ENCODE measurements around the gene NFATC2IP.

NFATC2IP gene

DNA sequence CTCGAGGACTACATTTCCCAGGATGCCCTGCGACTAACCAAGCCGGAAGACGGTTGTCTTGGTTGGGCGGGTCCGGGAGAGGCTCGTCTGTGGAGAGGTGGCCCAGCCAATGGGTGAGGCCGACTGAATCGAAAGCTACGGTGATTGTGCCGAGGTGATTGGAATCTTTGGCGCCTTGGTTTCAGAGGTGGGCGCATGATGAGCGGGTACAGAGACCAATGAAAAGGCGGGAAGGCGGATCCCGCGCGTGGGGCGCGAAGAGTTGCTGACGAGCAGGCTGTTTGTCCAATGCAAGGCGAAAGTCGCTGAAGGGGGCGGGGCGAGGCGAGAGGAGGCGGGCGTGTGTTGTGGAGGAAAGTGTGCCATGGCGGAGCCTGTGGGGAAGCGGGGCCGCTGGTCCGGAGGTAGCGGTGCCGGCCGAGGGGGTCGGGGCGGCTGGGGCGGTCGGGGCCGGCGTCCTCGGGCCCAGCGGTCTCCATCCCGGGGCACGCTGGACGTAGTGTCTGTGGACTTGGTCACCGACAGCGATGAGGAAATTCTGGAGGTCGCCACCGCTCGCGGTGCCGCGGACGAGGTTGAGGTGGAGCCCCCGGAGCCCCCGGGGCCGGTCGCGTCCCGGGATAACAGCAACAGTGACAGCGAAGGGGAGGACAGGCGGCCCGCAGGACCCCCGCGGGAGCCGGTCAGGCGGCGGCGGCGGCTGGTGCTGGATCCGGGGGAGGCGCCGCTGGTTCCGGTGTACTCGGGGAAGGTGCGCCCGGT is at the start of gene NFATC2IP:
Gene NFATC2IP (plus strand): TSS at position 290 of the 762 bp plus-strand sequence. CDS start 75 bp downstream, at position 365.
- in situ Hi-C loops (cut with MboI; ENCODE audit: low sequenced_read_pairs), result no loop called here

- in situ Hi-C loops (cut with MboI; ENCODE audit: low sequenced_read_pairs), result no loop called here
Observed at GRCh38 chr16:28901862-28902261, 48.9 kb upstream of the NFATC2IP start.

DNA sequence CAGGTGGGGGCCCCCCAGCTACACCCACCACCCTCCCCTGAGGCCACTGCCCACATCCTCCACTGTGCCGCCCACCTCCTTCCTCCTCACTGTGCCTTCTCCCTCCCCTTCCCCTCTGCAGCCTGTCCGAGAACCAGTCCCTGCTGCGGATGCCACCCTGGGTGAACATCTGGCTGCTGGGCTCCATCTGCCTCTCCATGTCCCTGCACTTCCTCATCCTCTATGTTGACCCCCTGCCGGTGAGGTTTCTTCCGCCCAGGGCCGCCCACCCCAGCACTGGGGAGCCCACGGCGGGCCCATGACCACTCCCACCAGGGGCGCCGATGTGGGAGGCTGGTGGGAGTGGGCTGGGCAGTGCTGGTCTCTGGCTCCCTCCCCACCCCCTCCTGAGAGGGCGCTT is 47.8 kb upstream of the NFATC2IP start:
- in situ Hi-C loops (cut with MboI; ENCODE audit: low sequenced_read_pairs), result no loop called here

- in situ Hi-C loops (cut with MboI; ENCODE audit: low sequenced_read_pairs), result no loop called here
Observed at GRCh38 chr16:28903344-28904042, 47.2 kb upstream of the NFATC2IP start.

DNA sequence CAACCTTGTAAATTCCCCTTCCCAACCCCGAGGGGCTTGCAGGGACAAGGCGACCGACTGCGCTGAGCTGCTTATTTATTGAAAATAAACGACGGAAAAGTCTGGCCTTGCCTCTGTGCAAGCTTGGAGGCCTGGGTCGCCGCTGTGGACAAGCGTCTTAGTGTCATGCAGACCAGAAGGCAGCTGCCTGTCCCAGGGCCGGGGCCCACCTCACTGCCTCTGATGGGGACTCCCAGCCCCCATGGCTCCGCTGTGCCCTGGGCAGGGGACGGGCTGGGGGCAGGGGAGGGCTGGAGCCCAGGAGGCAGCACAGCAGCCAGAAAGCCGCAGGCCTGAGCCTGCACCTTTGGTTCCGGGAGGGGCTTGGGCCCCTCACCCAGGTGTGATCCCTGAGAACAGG is 46.4 kb upstream of the NFATC2IP start:
- in situ Hi-C loops (cut with MboI; ENCODE audit: low sequenced_read_pairs), result no loop called here

GRCh38 chr16:28904828-28905227 is 45.9 kb upstream of the NFATC2IP start:
- in situ Hi-C loops (cut with MboI; ENCODE audit: low sequenced_read_pairs), result no loop called here

DNA sequence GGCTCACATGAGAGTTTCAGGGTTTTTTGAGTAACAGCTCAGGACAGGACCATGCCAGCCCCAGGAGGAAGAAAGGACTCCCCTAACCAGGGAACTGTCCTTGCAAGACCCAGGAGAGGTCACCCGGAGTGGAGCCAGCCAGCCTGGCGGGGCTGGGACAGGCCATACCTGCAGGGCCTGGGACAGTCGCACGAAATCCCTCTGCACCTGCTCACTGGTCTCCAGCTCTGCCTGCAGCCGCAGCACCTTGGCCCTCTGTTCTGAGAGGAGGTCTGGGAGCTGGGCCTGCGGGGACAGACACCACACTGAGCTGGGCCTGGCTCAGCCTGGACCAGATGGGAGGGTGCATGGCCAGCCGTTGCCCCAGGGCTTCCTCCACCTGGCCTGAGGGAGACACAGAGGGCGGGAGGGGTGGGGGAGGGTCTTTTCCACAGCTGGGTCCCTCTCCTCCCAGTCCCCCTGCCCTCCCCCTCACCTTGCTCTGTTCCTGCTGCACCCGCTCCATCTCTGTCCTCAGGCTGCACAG is 45.4 kb upstream of the NFATC2IP start:
- in situ Hi-C loops (cut with MboI; ENCODE audit: low sequenced_read_pairs), result no loop called here

GRCh38 chr16:28905800-28906372 is 44.9 kb upstream of the NFATC2IP start:
- in situ Hi-C loops (cut with MboI; ENCODE audit: low sequenced_read_pairs), result no loop called here

GRCh38 chr16:28910086-28911031 is 40.4 kb upstream of the NFATC2IP start:
- in situ Hi-C loops (cut with MboI; ENCODE audit: low sequenced_read_pairs), result no loop called here

DNA sequence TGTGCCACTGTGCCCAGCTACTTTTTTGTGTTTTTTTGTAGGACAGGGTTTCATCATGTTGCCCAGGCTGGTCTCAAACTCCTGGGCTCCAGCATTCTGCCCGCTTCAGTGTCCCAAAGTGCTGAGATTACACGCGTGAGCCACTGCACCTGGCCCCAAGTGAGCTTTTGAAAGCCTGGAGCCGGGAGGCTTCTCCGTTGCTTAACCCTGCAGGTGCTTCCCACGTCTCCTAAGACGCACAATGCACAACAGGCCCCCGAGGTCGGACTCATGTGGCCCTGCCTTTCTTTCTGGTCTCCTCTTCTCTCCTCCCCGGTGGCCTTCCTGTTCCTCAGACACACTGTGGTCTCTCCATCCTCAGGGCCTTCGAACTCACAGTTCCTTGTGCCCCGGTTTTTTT is 38.2 kb upstream of the NFATC2IP start:
- in situ Hi-C loops (cut with MboI; ENCODE audit: low sequenced_read_pairs), result no loop called here

- in situ Hi-C loops (cut with MboI; ENCODE audit: low sequenced_read_pairs), result no loop called here
Observed at GRCh38 chr16:28913946-28914724, 36.6 kb upstream of the NFATC2IP start.

- in situ Hi-C loops (cut with MboI; ENCODE audit: low sequenced_read_pairs), result no loop called here
Observed at GRCh38 chr16:28915181-28915580, 35.6 kb upstream of the NFATC2IP start.

DNA sequence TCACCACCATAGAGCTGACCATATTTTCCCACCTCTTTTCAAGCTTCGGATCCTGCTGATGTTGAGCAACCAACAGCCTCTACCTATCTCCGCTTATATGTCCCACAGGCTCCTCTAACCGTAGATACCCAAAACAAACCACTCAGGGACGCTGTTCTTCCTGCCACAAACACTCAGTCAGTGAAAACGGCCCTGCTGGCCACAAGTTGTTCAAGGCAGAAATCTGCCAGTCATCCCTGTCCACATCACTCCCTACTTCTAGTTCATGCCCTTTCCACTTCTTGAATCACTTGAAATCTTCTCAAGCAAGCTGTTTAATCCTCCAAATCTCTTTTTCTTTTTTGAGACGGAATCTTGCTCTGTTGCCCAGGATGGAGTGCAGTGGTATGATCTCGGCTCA is 33.6 kb upstream of the NFATC2IP start:
- in situ Hi-C loops (cut with MboI; ENCODE audit: low sequenced_read_pairs), result no loop called here

DNA sequence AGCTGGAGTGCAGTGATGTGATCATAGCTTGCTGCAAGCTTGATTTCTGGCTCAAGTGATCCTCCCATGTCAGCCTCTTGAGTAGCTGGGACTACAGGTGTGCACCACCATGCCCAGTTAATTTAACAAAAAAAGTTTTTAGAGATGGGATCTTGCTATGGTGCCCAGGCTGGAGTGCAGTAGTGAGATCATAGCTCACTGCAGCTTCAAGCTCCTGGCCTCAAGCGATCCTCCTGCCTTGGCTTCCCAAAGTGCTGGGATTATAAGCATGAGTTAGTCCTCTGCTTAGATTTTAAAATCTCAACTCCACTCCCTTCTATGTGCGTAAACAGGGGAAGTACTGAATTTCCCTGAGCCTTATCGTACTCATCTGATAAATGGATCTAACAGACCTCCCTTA is 32.0 kb upstream of the NFATC2IP start:
- in situ Hi-C loops (cut with MboI; ENCODE audit: low sequenced_read_pairs), result no loop called here

DNA sequence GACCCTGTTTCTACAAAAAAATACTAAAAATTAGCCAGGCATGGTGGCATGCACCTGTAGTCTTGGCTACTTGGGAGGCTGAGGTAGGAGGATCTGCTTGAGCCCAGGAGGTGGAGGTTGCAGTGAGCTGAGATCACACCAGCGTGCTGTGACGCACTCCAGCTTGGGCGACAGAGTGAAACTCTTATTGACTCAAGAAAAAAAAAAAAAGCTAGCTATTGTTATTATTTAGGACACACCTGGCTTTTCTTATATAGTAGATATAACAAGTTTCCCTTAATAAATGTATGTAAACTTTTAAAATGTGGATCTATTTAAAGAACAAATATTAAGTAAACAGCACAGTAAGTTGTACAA is 27.5 kb upstream of the NFATC2IP start:
- in situ Hi-C loops (cut with MboI; ENCODE audit: low sequenced_read_pairs), result no loop called here

GRCh38 chr16:28923652-28924398 is 26.9 kb upstream of the NFATC2IP start:
- in situ Hi-C loops (cut with MboI; ENCODE audit: low sequenced_read_pairs), result no loop called here

DNA sequence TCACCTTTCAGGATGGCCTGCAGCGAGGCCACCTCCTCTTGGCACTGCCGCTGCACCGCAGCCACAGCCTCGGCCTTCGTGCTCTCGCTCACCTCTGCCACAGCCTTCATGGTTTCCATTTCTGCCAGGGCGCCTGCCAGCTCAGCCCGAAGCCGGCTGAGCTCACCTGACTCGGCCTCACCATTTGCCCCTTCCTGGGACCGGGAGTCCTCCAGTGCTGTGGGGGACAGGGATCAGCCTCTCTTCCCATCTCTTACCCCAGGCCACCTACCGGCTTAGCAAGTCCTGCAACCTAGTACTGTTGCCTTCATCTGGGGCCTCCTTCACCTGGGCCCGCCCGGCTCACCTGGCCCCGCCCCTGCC is 26.4 kb upstream of the NFATC2IP start:
- in situ Hi-C loops (cut with MboI; ENCODE audit: low sequenced_read_pairs), result no loop called here

DNA sequence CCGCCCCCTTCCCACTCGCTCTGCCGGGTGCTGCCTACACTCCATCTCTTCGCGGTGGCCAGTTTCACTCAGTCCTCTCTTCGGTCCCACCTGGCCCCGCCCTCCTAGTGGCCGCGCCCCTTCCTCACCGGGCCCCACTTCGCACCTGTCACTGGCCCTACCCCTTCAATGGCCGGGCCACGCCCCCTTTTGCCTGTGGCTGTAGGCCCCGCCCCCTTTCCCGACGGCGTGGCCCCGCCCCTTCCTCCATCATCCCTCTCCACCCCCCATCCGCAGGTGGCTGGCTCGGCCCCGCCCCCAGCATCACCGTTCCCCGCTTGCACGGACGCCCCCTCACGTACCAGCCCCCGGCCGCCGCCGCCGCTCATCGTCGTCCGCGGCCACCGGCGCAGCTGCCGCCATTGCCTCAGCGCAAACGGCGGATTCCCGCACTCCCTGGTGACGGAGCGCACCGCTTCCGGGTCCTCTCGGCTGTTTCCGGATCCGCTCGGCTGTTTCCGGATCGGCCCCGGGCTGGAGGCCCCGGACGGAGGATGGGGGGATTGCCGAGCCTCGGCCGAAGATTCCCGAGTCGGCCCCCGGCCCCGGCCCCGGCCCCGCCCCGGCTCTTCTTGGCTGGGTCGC is 25.9 kb upstream of the NFATC2IP start, which contains the start of gene RABEP2:
Gene RABEP2 (minus strand): TSS at position 477 of the 624 bp plus-strand sequence. CDS start 75 bp downstream, at position 402.
- in situ Hi-C loops (cut with MboI; ENCODE audit: low sequenced_read_pairs), result no loop called here

All from HL-60/S4 treated with retinoic acid at 250 ng/mL for 4 days and 3 days (cell line).